Measurements from ENCODE around the gene EEFSEC.
A peak's percentile ranks its signal among the peaks of the same experiment; 100 is the strongest.

Gene EEFSEC

GRCh38 chr3:128153156-128154041, at the start of gene EEFSEC:
EEFSEC (plus strand) TSS chr3:128153481; CDS start chr3:128153508, 27 bp downstream.
- peak; percentile 80 to 92 (median 81) for DNase-seq (ENCODE audit: low read depth in 2 of 3, low spot score in 1 of 3)

GRCh38 chr3:128107834-128108233, 45.4 kb upstream of the EEFSEC start:
- no peak for DNase-seq (ENCODE audit: low read depth in 2 of 3, low spot score in 1 of 3)

GRCh38 chr3:128111147-128111546, 42.1 kb upstream of the EEFSEC start:
- DNase-seq (ENCODE audit: low read depth in 2 of 3, low spot score in 1 of 3), result no peak

GRCh38 chr3:128112357-128112968, 40.8 kb upstream of the EEFSEC start:
- peak; percentile 23 to 36 (median 34) for DNase-seq (ENCODE audit: low read depth in 2 of 3, low spot score in 1 of 3)

- DNase-seq (ENCODE audit: low read depth in 2 of 3, low spot score in 1 of 3), result no peak
Measured at GRCh38 chr3:128113817-128114794, 39.2 kb upstream of the EEFSEC start.

GRCh38 chr3:128122013-128122412, 31.3 kb upstream of the EEFSEC start:
- no peak for DNase-seq (ENCODE audit: low read depth in 2 of 3, low spot score in 1 of 3)

GRCh38 chr3:128123156-128123537, 30.1 kb upstream of the EEFSEC start:
- DNase-seq (ENCODE audit: low read depth in 2 of 3, low spot score in 1 of 3), result no peak

- DNase-seq (ENCODE audit: low read depth in 2 of 3, low spot score in 1 of 3), result peak; percentile 91 to 97 (median 97)
Measured at GRCh38 chr3:128123538-128124368, 29.5 kb upstream of the EEFSEC start, which contains the start of gene RUVBL1. RUVBL1 (minus strand) TSS chr3:128123812; CDS start chr3:128123724, 88 bp downstream.

- no peak for DNase-seq (ENCODE audit: low read depth in 2 of 3, low spot score in 1 of 3)
Measured at GRCh38 chr3:128127236-128127635, 26.0 kb upstream of the EEFSEC start.

GRCh38 chr3:128128251-128128650, 25.0 kb upstream of the EEFSEC start:
- no peak for DNase-seq (ENCODE audit: low read depth in 2 of 3, low spot score in 1 of 3)

GRCh38 chr3:128131897-128132646, 21.2 kb upstream of the EEFSEC start:
- no peak for DNase-seq (ENCODE audit: low read depth in 2 of 3, low spot score in 1 of 3)

GRCh38 chr3:128133273-128133883, 19.9 kb upstream of the EEFSEC start:
- DNase-seq (ENCODE audit: low read depth in 2 of 3, low spot score in 1 of 3), result no peak

- no peak for DNase-seq (ENCODE audit: low read depth in 2 of 3, low spot score in 1 of 3)
Measured at GRCh38 chr3:128143496-128143895, 9.8 kb upstream of the EEFSEC start.

GRCh38 chr3:128144512-128145187, 8.6 kb upstream of the EEFSEC start:
- no peak for DNase-seq (ENCODE audit: low read depth in 2 of 3, low spot score in 1 of 3)

GRCh38 chr3:128145279-128145678, 8.0 kb upstream of the EEFSEC start:
- DNase-seq (ENCODE audit: low read depth in 2 of 3, low spot score in 1 of 3), result no peak

GRCh38 chr3:128146201-128146600, 7.1 kb upstream of the EEFSEC start:
- DNase-seq (ENCODE audit: low read depth in 2 of 3, low spot score in 1 of 3), result no peak

- DNase-seq (ENCODE audit: low read depth in 2 of 3, low spot score in 1 of 3), result no peak
Measured at GRCh38 chr3:128149650-128150049, 3.6 kb upstream of the EEFSEC start.

GRCh38 chr3:128151758-128152274, 1.5 kb upstream of the EEFSEC start:
- DNase-seq (ENCODE audit: low read depth in 2 of 3, low spot score in 1 of 3), result no peak
